NCI-H2227 (cell line): ENCODE data around the gene KCTD11.
A peak's percentile ranks its signal among the peaks of the same experiment; 100 is the strongest.

Experiments
- DNase-seq: peaks from one replicate; lab custom pipeline; 2025; ENCODE audit not compliant: unreplicated experiment; lab: John Stamatoyannopoulos, UW

The KCTD11 gene

GRCh38 chr17:7374353-7374752 lies 22.4 kb downstream of the KCTD11 start:
- no peak for DNase-seq

- DNase-seq, result no peak
These were observed 27.2 kb downstream of the KCTD11 start for GRCh38 chr17:7379134-7379533.

GRCh38 chr17:7380321-7380720 lies 28.4 kb downstream of the KCTD11 start:
- DNase-seq, result no peak

GRCh38 chr17:7380855-7381683 lies 29.1 kb downstream of the KCTD11 start, which contains the start of gene TNK1:
Gene TNK1 (plus strand): TSS chr17:7381089. CDS start chr17:7382927, 1,838 bp downstream.
- peak; percentile 39 for DNase-seq

GRCh38 chr17:7382901-7383300 lies 30.9 kb downstream of the KCTD11 start:
- DNase-seq, result no peak

- no peak for DNase-seq
These were observed 31.4 kb downstream of the KCTD11 start for GRCh38 chr17:7383371-7383741.

GRCh38 chr17:7383742-7384488 lies 32.0 kb downstream of the KCTD11 start:
- DNase-seq, result no peak

- DNase-seq, result no peak
These were observed 32.6 kb downstream of the KCTD11 start for GRCh38 chr17:7384489-7385081.

- DNase-seq, result no peak
These were observed 36.9 kb downstream of the KCTD11 start for GRCh38 chr17:7388856-7389255.

- no peak for DNase-seq
These were observed 38.3 kb downstream of the KCTD11 start for GRCh38 chr17:7389924-7390910.

- no peak for DNase-seq
These were observed 39.3 kb downstream of the KCTD11 start for GRCh38 chr17:7391307-7391706.

- DNase-seq, result no peak
These were observed 41.0 kb downstream of the KCTD11 start for GRCh38 chr17:7392696-7393612.

GRCh38 chr17:7393613-7394451 lies 41.9 kb downstream of the KCTD11 start:
- DNase-seq, result peak; percentile 68

- DNase-seq, result peak; percentile 84
These were observed 42.7 kb downstream of the KCTD11 start, which contains the start of gene PLSCR3 for GRCh38 chr17:7394452-7395191. Gene PLSCR3 (minus strand): TSS chr17:7394525. CDS start chr17:7394110, 415 bp downstream.

GRCh38 chr17:7396147-7396546 lies 44.2 kb downstream of the KCTD11 start:
- no peak for DNase-seq

- no peak for DNase-seq
These were observed 46.6 kb downstream of the KCTD11 start for GRCh38 chr17:7398612-7399011.

- no peak for DNase-seq
These were observed 51.2 kb downstream of the KCTD11 start for GRCh38 chr17:7403043-7403726.

- DNase-seq, result peak; percentile 70
These were observed 51.7 kb downstream of the KCTD11 start for GRCh38 chr17:7403727-7403976.
